K562 (cell line): ENCODE data around the gene WNT6. TPM values are rescaled to one million over a fixed set of nuclear protein-coding genes. Genes with fewer than 3 reads are reported as not detected.
A peak's percentile ranks its signal among the peaks of the same experiment; 100 is the strongest.

Experiments
- ATAC-seq: fragments of 200-7000 bp; cut with Tn5 transposase; 3 replicates; pipeline ENCODE4 v1.9.1; 2020; ENCODE audit warnings: moderate library complexity
- Bru-seq: library from RNA; stranded (reverse); fragments of 400-500 nt; gene quantifications from one replicate; lab custom pipeline; 2021; lab: Mats Ljungman, UMichigan
- BruChase-seq, 2 experiments: library from RNA; stranded (reverse); fragments of 400-500 nt; gene quantifications; one replicate each; lab custom pipeline; 2021; lab: Mats Ljungman, UMichigan
- BruUV-seq: library from RNA; stranded (reverse); fragments of 400-500 nt; replicated peaks from 2 replicates; lab custom pipeline; 2021; lab: Mats Ljungman, UMichigan
- CTCF ChIA-PET: fragments of 300-600 bp; formaldehyde crosslinking; extraction: SDS; loops from one replicate; lab custom pipeline; 2021; ENCODE audit warnings: low intra/inter-chr PET ratio; lab: Yijun Ruan, JAX
- POLR2A ChIA-PET: fragments of 300-600, 350-650 bp; sonication (Branson Sonifier 250); formaldehyde crosslinking; extraction: SDS; loops from one replicate; lab custom pipeline; 2021; ENCODE audit warnings: antibody characterized with exemption, inconsistent platforms; lab: Yijun Ruan, JAX
- DNase-seq, 4 experiments: peaks; one replicate each; pipeline versions ENCODE4 v3.0.0 to v3.0.0-alpha.2; 2011 to 2018; ENCODE audit warnings: low spot score in 3 of 4, mixed read lengths in 3 of 4; ENCODE audit errors: extremely low read depth in 1 of 4
- FAIRE-seq: peaks from 2 replicates; lab custom pipeline; 2011; peaks lifted over from hg19 to GRCh38; lab: Jason Lieb, UNC
- H2AFZ ChIP-seq: 2 replicates; pipeline ENCODE4 v1.6.0; 2011; ENCODE audit warnings: low read depth, low read length, control low read depth, inconsistent platforms
- H3K27ac ChIP-seq: fragments of 200-600 bp; 3 replicates; pipeline ENCODE4 v1.8.0; 2011; ENCODE audit warnings: low read depth, mild to moderate bottlenecking, control low read depth, inconsistent platforms, low read length, moderate library complexity, mixed read lengths; ENCODE audit errors: extremely low read depth
- H3K27me3 ChIP-seq, 2 experiments: fragments of 300-600 bp in 1 of 2; 2 replicates in 1 of 2; 3 replicates in 1 of 2; pipeline versions ENCODE4 v1.6.0 to v1.8.0; 2011; ENCODE audit warnings: inconsistent platforms in 2 of 2, low read length in 2 of 2, mild to moderate bottlenecking in 1 of 2, mixed read lengths in 1 of 2, moderate library complexity in 1 of 2; ENCODE audit not compliant: control insufficient read depth in 2 of 2, insufficient read depth in 2 of 2
- H3K36me3 ChIP-seq: fragments of 300-600 bp; 3 replicates; pipeline ENCODE4 v1.8.0; 2011; ENCODE audit warnings: mild to moderate bottlenecking, low read length, inconsistent platforms; ENCODE audit not compliant: control insufficient read depth, insufficient read depth
- H3K4me1 ChIP-seq, 2 experiments: fragments of 200-600 bp in 1 of 2; replicated peaks in 1 of 2; 2 replicates in 1 of 2; 3 replicates in 1 of 2; pipeline versions ENCODE4 v1.5.1 to v1.8.0; 2011; ENCODE audit warnings: inconsistent platforms in 2 of 2, low read length in 2 of 2, mild to moderate bottlenecking in 1 of 2, mixed read lengths in 1 of 2, moderate library complexity in 1 of 2; ENCODE audit not compliant: control insufficient read depth in 2 of 2, insufficient read depth in 2 of 2
- H3K4me2 ChIP-seq: 2 replicates; pipeline ENCODE4 v1.6.1; 2011; ENCODE audit warnings: low read length, control low read depth, inconsistent platforms, mixed read lengths; ENCODE audit not compliant: insufficient read depth
- H3K4me3 ChIP-seq: fragments of 200-600 bp; sonication (generic), shearing (Covaris generic); 2 replicates; pipeline ENCODE4 v1.5.1; 2016; ENCODE audit warnings: control low read depth, inconsistent platforms
- H3K79me2 ChIP-seq: fragments of 200-600 bp; 3 replicates; pipeline ENCODE4 v1.8.0; 2011; ENCODE audit warnings: low read length, inconsistent platforms; ENCODE audit not compliant: control insufficient read depth, insufficient read depth
- H3K9ac ChIP-seq, 2 experiments: 2 replicates each; pipeline versions ENCODE4 v1.6.0 to v1.6.1; 2011; ENCODE audit warnings: low read depth in 2 of 2, low read length in 2 of 2, control low read depth in 1 of 2, inconsistent platforms in 1 of 2, mild to moderate bottlenecking in 1 of 2, mixed read lengths in 1 of 2; ENCODE audit not compliant: insufficient read depth in 1 of 2
- H3K9me1 ChIP-seq: one replicate; pipeline ENCODE4 v1.6.0; 2011; ENCODE audit warnings: inconsistent platforms, mild to moderate bottlenecking, low read length, moderate library complexity; ENCODE audit not compliant: control insufficient read depth, insufficient read depth
- H3K9me3 ChIP-seq: replicated peaks from 2 replicates; pipeline ENCODE4 v1.5.1; 2011; ENCODE audit warnings: low read depth, low read length, inconsistent platforms; ENCODE audit not compliant: control insufficient read depth, insufficient read depth
- H4K20me1 ChIP-seq: replicated peaks from 2 replicates; pipeline ENCODE4 v1.6.1; 2011; ENCODE audit warnings: low read length, inconsistent platforms, mixed read lengths; ENCODE audit not compliant: control insufficient read depth, insufficient read depth
- ATF7 ChIP-seq: fragments of 450-650 bp; IDR thresholded peaks from 2 replicates; pipeline ENCODE4 v1.7.1; 2014; ENCODE audit warnings: mild to moderate bottlenecking, moderate library complexity
- EP300 ChIP-seq: IDR thresholded peaks from 2 replicates; pipeline ENCODE4 v1.6.1; 2012; ENCODE audit warnings: low read length, improper control_type of control experiment
- MCM3 ChIP-seq: fragments of 450-650 bp; IDR thresholded peaks from 2 replicates; pipeline ENCODE4 v1.6.1; 2016
- RFX5 ChIP-seq: IDR thresholded peaks from 2 replicates; pipeline ENCODE4 v1.6.1; 2011; ENCODE audit warnings: low read depth, mild to moderate bottlenecking, improper control_type of control experiment, low read length
- RHOXF2B ChIP-seq: fragments of 250-450 bp; sonication (Bioruptor Pico); conservative IDR thresholded peaks from 2 replicates; pipeline ENCODE4 v1.5.1; 2021
- ZMIZ1 ChIP-seq, 2 experiments: fragments of 150-350 bp in 1 of 2; IDR thresholded peaks; 2 replicates each; pipeline ENCODE4 v1.6.1; 2012 to 2016; ENCODE audit warnings: low read depth in 2 of 2, low read length in 2 of 2, mild to moderate bottlenecking in 1 of 2, moderate library complexity in 1 of 2
- ZNF174 ChIP-seq: fragments of 250-450 bp; sonication (Bioruptor Pico); IDR thresholded peaks from 2 replicates; pipeline ENCODE4 v1.4.0; 2020; ENCODE audit warnings: mild to moderate bottlenecking
- ZNF212 ChIP-seq: fragments of 450-650 bp; formaldehyde crosslinking; IDR thresholded peaks from 2 replicates; pipeline ENCODE4 v1.4.0; 2020; ENCODE audit warnings: mild to moderate bottlenecking
- ZNF398 ChIP-seq: fragments of 250-450 bp; sonication (Bioruptor Pico); IDR thresholded peaks from 2 replicates; pipeline ENCODE4 v1.8.0; 2021; ENCODE audit warnings: moderate library complexity, mild to moderate bottlenecking, inconsistent platforms
- WGBS: fragments of 100-300 bp; shearing (Covaris generic); methylation state at CpG from one replicate; pipeline ENCODE4 v1.1.6; 2016; ENCODE audit warnings: low coverage, mixed read lengths; ENCODE audit not compliant: insufficient coverage; ENCODE audit errors: missing lambda C conversion rate; 5-methylcytosine and 5-hydroxymethylcytosine counted together
- in situ Hi-C: fragments of 300-500 bp; cut with MboI; formaldehyde crosslinking; loops from 4 replicates; pipeline ENCODE4 v1.15.0; 2018; ENCODE audit warnings: inconsistent platforms, mixed read lengths
- intact Hi-C: fragments of 100-400 bp; cut with micrococcal nuclease; formaldehyde crosslinking; loops from 2 replicates; pipeline ENCODE4 v1.14.2; 2022
- long read RNA-seq, 3 experiments: library from polyadenylated mRNA in 2 of 3; library from RNA in 1 of 3; unstranded in 2 of 3; stranded (forward) in 1 of 3; transcript quantifications; one replicate each; pipeline ENCODE4 v2.0.0, GENCODE V29; 2019 to 2022
- polyA minus RNA-seq, 3 experiments: library from RNA; depleted of rRNA, polyadenylated mRNA; stranded (reverse); fragments of >200 nt; gene quantifications; 2 replicates each; pipeline ENCODE4 v1.2.3, GENCODE V29; 2011
- polyA plus RNA-seq, 8 experiments: library from polyadenylated mRNA; depleted of rRNA in 4 of 8; stranded (reverse) in 5 of 8; unstranded in 3 of 8; fragments of >200 nt; fragmentation: Nextera tagmentation in 2 of 8; fragmentation: Illumina TruSeq in 1 of 8; extraction: Ambion mirVana in 2 of 8; extraction: Trizol in 1 of 8; gene quantifications; 2 replicates each; pipeline versions ENCODE4 v1.2.1 to v1.2.3, GENCODE V29; 2011 to 2014; ENCODE audit warnings: inconsistent platforms in 1 of 8, missing spikeins in 1 of 8
- total RNA-seq, 7 experiments: library from RNA; depleted of rRNA in 6 of 7; stranded (reverse); fragments of >200 nt in 6 of 7; fragmentation: Illumina TruSeq in 2 of 7; extraction: Trizol in 2 of 7; gene quantifications; 2 replicates each; pipeline versions ENCODE4 v1.2.1 to v1.2.3, GENCODE V29; 2011 to 2021; ENCODE audit warnings: low replicate concordance in 1 of 7
- TF ChIP-seq, protein P1 (sequence below): IDR thresholded peaks from 3 replicates; pipeline ENCODE4 v1.6.1; 2011; ENCODE audit warnings: borderline replicate concordance, mild to moderate bottlenecking, moderate library complexity; ENCODE audit not compliant: insufficient read length; ENCODE audit errors: extremely low read depth

The WNT6 gene
- total RNA-seq (2011; cell fraction: chromatin; rRNA removed; ENCODE audit: low replicate concordance) = not detected in 2 replicates
- total RNA-seq (2011; cell fraction: nucleolus; rRNA removed) = not detected in 2 replicates
- not detected in 2 replicates for total RNA-seq (2011; cell fraction: nucleoplasm; rRNA removed)
- total RNA-seq (2014; rRNA removed) (not detected in 2 replicates), total RNA-seq (2014; rRNA removed; fragmentation: Illumina TruSeq; extraction: Trizol) (not detected in 2 replicates), total RNA-seq (2015; rRNA removed; fragmentation: Illumina TruSeq; extraction: Trizol) (not detected in 2 replicates), total RNA-seq (2021) (not detected in 2 replicates), polyA plus RNA-seq (2011; rRNA removed) (not detected in 2 replicates), polyA plus RNA-seq (2014; fragmentation: Illumina TruSeq; extraction: Trizol) (not detected in 2 replicates), polyA plus RNA-seq (2014; fragmentation: Nextera tagmentation; extraction: Ambion mirVana) (not detected), polyA plus RNA-seq (2014; rRNA removed) (not detected in 2 replicates), polyA minus RNA-seq (2011; rRNA and poly(A)+ RNA removed) (not detected in 2 replicates), Bru-seq, nascent RNA (not detected), BruChase-seq, experiment 1, labeled RNA remaining after a 2-hour chase (not detected), BruChase-seq, experiment 2, labeled RNA remaining after a 6-hour chase (not detected)
- not detected in 2 replicates for polyA plus RNA-seq (2011; cell fraction: cytosol; rRNA removed)
- not detected in 2 replicates for polyA plus RNA-seq (2011; cell fraction: nucleus; rRNA removed)
- polyA plus RNA-seq (2012) = not detected in 2 replicates
- not detected in 2 replicates for polyA minus RNA-seq (2011; cell fraction: cytosol; rRNA and poly(A)+ RNA removed)
- not detected in 2 replicates for polyA minus RNA-seq (2011; cell fraction: nucleus; rRNA and poly(A)+ RNA removed)
- long read RNA-seq, experiment 1 = 0 reads
- long read RNA-seq, experiment 2 = 0 reads
- long read RNA-seq, experiment 3 = 0 reads

DNA sequence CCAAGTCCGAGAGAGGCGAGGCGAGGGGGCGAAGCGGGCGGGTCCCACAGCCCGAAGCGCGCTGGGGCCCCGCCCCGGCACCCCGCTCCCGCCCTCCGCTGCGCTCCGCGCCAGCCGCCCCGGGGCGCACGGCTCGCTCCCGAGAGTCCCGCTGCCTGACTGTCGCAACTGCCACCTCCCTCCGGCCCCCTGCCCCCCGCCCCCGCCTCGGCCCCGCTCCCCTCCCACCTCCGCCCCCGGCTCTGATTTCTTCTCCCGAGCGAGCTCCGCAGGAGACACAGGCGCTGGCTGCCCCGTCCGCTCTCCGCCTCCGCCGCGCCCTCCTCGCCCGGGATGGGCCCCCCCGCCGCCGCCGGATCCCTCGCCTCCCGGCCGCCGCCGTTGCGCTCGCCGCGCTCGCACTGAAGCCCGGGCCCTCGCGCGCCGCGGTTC is at the start of gene WNT6:
TSS of gene WNT6 (plus strand) at position 250 of the 432 bp plus-strand sequence. CDS start 233 bp downstream, outside the sequence.
- WGBS = no CpG with 5 or more reads among the region's 64 CpGs
- Histone ChIP-seq H3K27ac (no peak within 1 kb of the TSS), H3K79me2 (no peaks in the 10 kb centered on the region), H3K4me1 (peaks cover 3 to 15% of the 10 kb centered on the region in 2 experiments; a peak in 3 of 5 replicates), H2AFZ (no peak within 1 kb of the TSS), H3K4me3 (no peak within 1 kb of the TSS), H3K27me3 (peaks cover 0 to 48% of the 10 kb centered on the region in 2 experiments; a peak in 4 of 5 replicates), H3K9me1 (no peaks in the 10 kb centered on the region), H3K9ac (no peak within 1 kb of the TSS), H3K36me3 (no peaks in the 10 kb centered on the region), H3K4me2 (no peak within 1 kb of the TSS), H4K20me1 (peaks cover 6% of the 10 kb centered on the region; the same call in 1 of the 2 replicates), H3K9me3 (no peaks in the 10 kb centered on the region)
- BruUV-seq = no TSS peak
- ChIA-PET POLR2A (no interaction called here), CTCF (interaction anchor here (0.7 kb wide), 1 partner anchor 139 kb away, joined by 3 read pairs; no protein-coding TSS in a partner anchor)
- FAIRE-seq = no peak
- DNase-seq = peak in 2 of 4 experiments; percentile 28 to 34
- no peak for ATAC-seq
- intact Hi-C loops (loop anchor here (10.0 kb wide), 1 partner anchor 295 kb away; no protein-coding TSS in a partner anchor), in situ Hi-C loops (loop anchor here (10.0 kb wide), 1 partner anchor 255 kb away; no protein-coding TSS in a partner anchor)
- TF ChIP-seq RHOXF2B (CRISPR knock-in tag) = no peak
- TF ChIP-seq RFX5 = no peak
- TF ChIP-seq EP300 = no peak
- no peak for TF ChIP-seq ATF7
- TF ChIP-seq ZNF212 (CRISPR knock-in tag) = no peak
- TF ChIP-seq MCM3 = no peak
- TF ChIP-seq ZNF398 (CRISPR knock-in tag) = no peak
- TF ChIP-seq, protein P1, sequence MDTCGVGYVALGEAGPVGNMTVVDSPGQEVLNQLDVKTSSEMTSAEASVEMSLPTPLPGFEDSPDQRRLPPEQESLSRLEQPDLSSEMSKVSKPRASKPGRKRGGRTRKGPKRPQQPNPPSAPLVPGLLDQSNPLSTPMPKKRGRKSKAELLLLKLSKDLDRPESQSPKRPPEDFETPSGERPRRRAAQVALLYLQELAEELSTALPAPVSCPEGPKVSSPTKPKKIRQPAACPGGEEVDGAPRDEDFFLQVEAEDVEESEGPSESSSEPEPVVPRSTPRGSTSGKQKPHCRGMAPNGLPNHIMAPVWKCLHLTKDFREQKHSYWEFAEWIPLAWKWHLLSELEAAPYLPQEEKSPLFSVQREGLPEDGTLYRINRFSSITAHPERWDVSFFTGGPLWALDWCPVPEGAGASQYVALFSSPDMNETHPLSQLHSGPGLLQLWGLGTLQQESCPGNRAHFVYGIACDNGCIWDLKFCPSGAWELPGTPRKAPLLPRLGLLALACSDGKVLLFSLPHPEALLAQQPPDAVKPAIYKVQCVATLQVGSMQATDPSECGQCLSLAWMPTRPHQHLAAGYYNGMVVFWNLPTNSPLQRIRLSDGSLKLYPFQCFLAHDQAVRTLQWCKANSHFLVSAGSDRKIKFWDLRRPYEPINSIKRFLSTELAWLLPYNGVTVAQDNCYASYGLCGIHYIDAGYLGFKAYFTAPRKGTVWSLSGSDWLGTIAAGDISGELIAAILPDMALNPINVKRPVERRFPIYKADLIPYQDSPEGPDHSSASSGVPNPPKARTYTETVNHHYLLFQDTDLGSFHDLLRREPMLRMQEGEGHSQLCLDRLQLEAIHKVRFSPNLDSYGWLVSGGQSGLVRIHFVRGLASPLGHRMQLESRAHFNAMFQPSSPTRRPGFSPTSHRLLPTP = no peak
- TF ChIP-seq ZMIZ1 (IDR thresholded peaks at IDR 0.05; ENCODE audit: low read depth in 2 of 2, low read length in 2 of 2) = no peak
- TF ChIP-seq ZNF174 (CRISPR knock-in tag) = no peak
